Smooth muscle cell (in vitro differentiated cells): ENCODE data around the gene SLC7A10. TPM values are rescaled to one million over a fixed set of nuclear protein-coding genes. Genes with fewer than 3 reads are reported as not detected.

Source experiments
- DNase-seq: peaks from one replicate; lab custom pipeline; 2025; ENCODE audit not compliant: unreplicated experiment; lab: John Stamatoyannopoulos, UW
- H2AFZ ChIP-seq: fragments of 200-600 bp; sonication (generic); 2 replicates; pipeline ENCODE4 v1.6.0; 2016; ENCODE audit warnings: antibody characterized with exemption, low read depth, mild to moderate bottlenecking
- H3F3A ChIP-seq: fragments of 200-600 bp; sonication (generic); 2 replicates; pipeline ENCODE4 v1.6.0; 2017; ENCODE audit warnings: antibody characterized with exemption, low read depth
- H3K27ac ChIP-seq: fragments of 200-600 bp; sonication (generic); 2 replicates; pipeline ENCODE4 v1.5.1; 2016; ENCODE audit warnings: low read depth, mild to moderate bottlenecking
- H3K27me3 ChIP-seq: fragments of 200-600 bp; sonication (generic); 2 replicates; pipeline ENCODE4 v1.6.1; 2016; ENCODE audit warnings: low read depth, mild to moderate bottlenecking
- H3K36me3 ChIP-seq: fragments of 200-600 bp; sonication (generic); 2 replicates; pipeline ENCODE4 v1.5.1; 2016; ENCODE audit warnings: low read depth
- H3K4me1 ChIP-seq: fragments of 200-600 bp; sonication (generic); 2 replicates; pipeline ENCODE4 v1.5.1; 2016; ENCODE audit warnings: low read depth
- H3K4me2 ChIP-seq: fragments of 200-600 bp; sonication (generic); 2 replicates; pipeline ENCODE4 v1.6.0; 2016; ENCODE audit warnings: mild to moderate bottlenecking
- H3K4me3 ChIP-seq: fragments of 200-600 bp; sonication (generic); 2 replicates; pipeline ENCODE4 v1.5.1; 2016; ENCODE audit warnings: mild to moderate bottlenecking
- H3K79me2 ChIP-seq: fragments of 200-600 bp; sonication (generic); 2 replicates; pipeline ENCODE4 v1.6.0; 2016; ENCODE audit warnings: low read depth, mild to moderate bottlenecking
- H3K9ac ChIP-seq: fragments of 200-600 bp; sonication (generic); 2 replicates; pipeline ENCODE4 v1.6.0; 2016; ENCODE audit warnings: low read depth
- H3K9me3 ChIP-seq: fragments of 200-600 bp; sonication (generic); replicated peaks from 2 replicates; pipeline ENCODE4 v1.5.1; 2016; ENCODE audit warnings: low read depth
- H4K20me1 ChIP-seq: fragments of 200-600 bp; sonication (generic); 2 replicates; pipeline ENCODE4 v1.6.0; 2016; ENCODE audit warnings: low read depth
- CTCF ChIP-seq: fragments of 200-600 bp; sonication (generic); IDR thresholded peaks from 2 replicates; pipeline ENCODE4 v1.5.1; 2017; ENCODE audit warnings: borderline replicate concordance, mild to moderate bottlenecking, antibody characterized with exemption; ENCODE audit not compliant: insufficient read depth, poor library complexity, severe bottlenecking
- WGBS: methylation state at CpG from one replicate; pipeline ENCODE4 v1.1.7; 2016; ENCODE audit warnings: low lambda C conversion rate; 5-methylcytosine and 5-hydroxymethylcytosine counted together
- polyA plus RNA-seq: library from polyadenylated mRNA; unstranded; fragments of >200 nt; fragmentation: Nextera tagmentation; extraction: Ambion mirVana; gene quantifications from 2 replicates; pipeline ENCODE4 v1.2.1, GENCODE V29; 2016
- total RNA-seq: library from RNA; depleted of rRNA; stranded (reverse); fragments of >200 nt; gene quantifications from 2 replicates; pipeline ENCODE4 v1.2.3, GENCODE V29; 2014

The SLC7A10 gene
- total and polyA plus RNA-seq, 2 experiments from 2014 or later = 0.51 TPM; not detected in 1

- H3K79me2 ChIP-seq = no peaks in the 10 kb centered on the region
- H3F3A ChIP-seq = no peaks in the 10 kb centered on the region
- H2AFZ ChIP-seq = no peak overlapping the region
- no peaks in the 10 kb centered on the region for H3K4me1 ChIP-seq
- 89% methylated on average over 10 of the region's 10 CpGs for WGBS
- no peaks in the 10 kb centered on the region for H3K27me3 ChIP-seq
- no peak overlapping the region for H3K27ac ChIP-seq
- no peak overlapping the region for H3K4me2 ChIP-seq
- H3K36me3 ChIP-seq = no peaks in the 10 kb centered on the region
- no peak for TF ChIP-seq CTCF
- no peak overlapping the region for H3K9ac ChIP-seq
- no peak overlapping the region for H3K4me3 ChIP-seq
- no peaks in the 10 kb centered on the region for H3K9me3 ChIP-seq
- no peaks in the 10 kb centered on the region for H4K20me1 ChIP-seq
- DNase-seq = no peak
These were observed 16.5 kb upstream of the SLC7A10 start for GRCh38 chr19:33242131-33242530.

- DNase-seq = no peak
- no peak overlapping the region for H2AFZ ChIP-seq
- H4K20me1 ChIP-seq = no peaks in the 10 kb centered on the region
- no peaks in the 10 kb centered on the region for H3K79me2 ChIP-seq
- no peaks in the 10 kb centered on the region for H3K4me1 ChIP-seq
- H3K36me3 ChIP-seq = no peaks in the 10 kb centered on the region
- no peak overlapping the region for H3K4me2 ChIP-seq
- TF ChIP-seq CTCF = peak; percentile 78
- H3F3A ChIP-seq = no peaks in the 10 kb centered on the region
- no peak overlapping the region for H3K4me3 ChIP-seq
- 44% methylated on average over 11 of the region's 22 CpGs for WGBS
- H3K27ac ChIP-seq = no peak overlapping the region
- no peaks in the 10 kb centered on the region for H3K27me3 ChIP-seq
- no peaks in the 10 kb centered on the region for H3K9me3 ChIP-seq
- no peak overlapping the region for H3K9ac ChIP-seq
These were observed 16.0 kb upstream of the SLC7A10 start for GRCh38 chr19:33241530-33242101.

GRCh38 chr19:33241091-33241529 lies 15.5 kb upstream of the SLC7A10 start:
- no peak for TF ChIP-seq CTCF
- H3K27me3 ChIP-seq = no peaks in the 10 kb centered on the region
- H3K4me3 ChIP-seq = no peak overlapping the region
- DNase-seq = no peak
- H3K79me2 ChIP-seq = no peaks in the 10 kb centered on the region
- H2AFZ ChIP-seq = no peak overlapping the region
- H3K36me3 ChIP-seq = no peaks in the 10 kb centered on the region
- 88% methylated on average over 11 of the region's 11 CpGs for WGBS
- H4K20me1 ChIP-seq = no peaks in the 10 kb centered on the region
- H3K9ac ChIP-seq = no peak overlapping the region
- H3F3A ChIP-seq = no peaks in the 10 kb centered on the region
- no peaks in the 10 kb centered on the region for H3K9me3 ChIP-seq
- H3K4me2 ChIP-seq = no peak overlapping the region
- H3K4me1 ChIP-seq = no peaks in the 10 kb centered on the region
- no peak overlapping the region for H3K27ac ChIP-seq

- Histone ChIP-seq H4K20me1 (no peaks in the 10 kb centered on the region), H3K27me3 (no peaks in the 10 kb centered on the region), H3K4me3 (no peak overlapping the region), H3K27ac (no peak overlapping the region), H3F3A (no peaks in the 10 kb centered on the region), H3K9me3 (no peaks in the 10 kb centered on the region), H3K4me2 (no peak overlapping the region), H3K79me2 (no peaks in the 10 kb centered on the region), H2AFZ (no peak overlapping the region), H3K9ac (no peak overlapping the region), H3K36me3 (no peaks in the 10 kb centered on the region), H3K4me1 (no peaks in the 10 kb centered on the region)
- DNase-seq = no peak
- no peak for TF ChIP-seq CTCF
- 92% methylated on average over 8 of the region's 8 CpGs for WGBS
These were observed 14.6 kb upstream of the SLC7A10 start for GRCh38 chr19:33240181-33240771.
